MM.1S (cell line): Measurements from ENCODE around the gene C18orf63.

Source experiments
- EZH2 ChIP-seq: fragments of 300-600 bp; sonication (generic); optimal IDR thresholded peaks from 2 replicates; pipeline ENCODE3; 2017; ENCODE audit warnings: low read depth, mild to moderate bottlenecking, antibody characterized with exemption, low read length, mixed read lengths
- TF ChIP-seq, protein P1 (sequence below): fragments of 300-600 bp; sonication (generic); IDR thresholded peaks from 2 replicates; pipeline ENCODE4 v1.5.1; 2016; ENCODE audit warnings: antibody characterized with exemption, low read length, mixed read lengths

DNA sequence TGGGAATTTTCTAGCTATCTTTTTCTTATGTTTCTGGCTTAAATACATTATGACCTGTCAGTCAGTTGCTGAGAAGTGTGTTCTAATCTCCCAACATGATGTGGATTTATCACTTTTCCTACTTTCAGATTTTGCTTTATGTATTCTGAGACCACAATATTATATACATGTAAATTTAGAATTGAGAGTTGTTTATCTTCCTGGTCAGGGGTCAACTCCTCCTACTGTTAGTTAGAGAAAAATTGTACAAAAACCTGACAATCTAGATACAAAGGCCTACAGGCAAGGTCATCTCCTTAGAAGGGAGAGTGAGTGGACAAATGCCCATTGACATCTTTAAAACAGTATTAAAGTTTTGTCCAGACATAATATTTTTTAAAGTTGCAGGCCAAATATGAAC, 30.6 kb downstream of the C18orf63 start:
- TF ChIP-seq, protein P1, sequence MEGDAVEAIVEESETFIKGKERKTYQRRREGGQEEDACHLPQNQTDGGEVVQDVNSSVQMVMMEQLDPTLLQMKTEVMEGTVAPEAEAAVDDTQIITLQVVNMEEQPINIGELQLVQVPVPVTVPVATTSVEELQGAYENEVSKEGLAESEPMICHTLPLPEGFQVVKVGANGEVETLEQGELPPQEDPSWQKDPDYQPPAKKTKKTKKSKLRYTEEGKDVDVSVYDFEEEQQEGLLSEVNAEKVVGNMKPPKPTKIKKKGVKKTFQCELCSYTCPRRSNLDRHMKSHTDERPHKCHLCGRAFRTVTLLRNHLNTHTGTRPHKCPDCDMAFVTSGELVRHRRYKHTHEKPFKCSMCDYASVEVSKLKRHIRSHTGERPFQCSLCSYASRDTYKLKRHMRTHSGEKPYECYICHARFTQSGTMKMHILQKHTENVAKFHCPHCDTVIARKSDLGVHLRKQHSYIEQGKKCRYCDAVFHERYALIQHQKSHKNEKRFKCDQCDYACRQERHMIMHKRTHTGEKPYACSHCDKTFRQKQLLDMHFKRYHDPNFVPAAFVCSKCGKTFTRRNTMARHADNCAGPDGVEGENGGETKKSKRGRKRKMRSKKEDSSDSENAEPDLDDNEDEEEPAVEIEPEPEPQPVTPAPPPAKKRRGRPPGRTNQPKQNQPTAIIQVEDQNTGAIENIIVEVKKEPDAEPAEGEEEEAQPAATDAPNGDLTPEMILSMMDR: no peak
- TF ChIP-seq EZH2: no peak
